ENCODE results near the gene ARTN. TPM values are rescaled to one million over a fixed set of nuclear protein-coding genes. Genes with fewer than 3 reads are reported as not detected.

Gene ARTN
- total and polyA plus RNA-seq, 9 of the 15 experiments (the other 6 are each of a cell fraction or from before 2014, with no cell fraction given) = 0.06 to 0.38 TPM; not detected in 7

GRCh38 chr1:43974443-43975248 lies 41.0 kb downstream of the ARTN start, which contains the start of gene ATP6V0B (continued):
- TF ChIP-seq ZNF232 (CRISPR knock-in tag; IDR thresholded peaks at IDR 0.05) = no peak
- no peak for TF ChIP-seq TGIF2 (CRISPR knock-in tag; IDR thresholded peaks at IDR 0.05)
- TF ChIP-seq POLR3A (IDR thresholded peaks at IDR 0.05; ENCODE audit: borderline replicate concordance, extremely low read depth, insufficient read depth, insufficient read length) = no peak
- TF ChIP-seq KLF16 (IDR thresholded peaks at IDR 0.05) = no peak
- TF ChIP-seq HEY1 (CRISPR knock-in tag; IDR thresholded peaks at IDR 0.05; ENCODE audit: borderline replicate concordance) = no peak
- no peak for TF ChIP-seq SETDB1 (IDR thresholded peaks at IDR 0.05; ENCODE audit: low read length)
- peak in 1 of 2 experiments; percentile 35; a peak in 1 of 4 replicates for TF ChIP-seq SRF (CRISPR knock-in tag; IDR thresholded peaks at IDR 0.05)
- 0 out of 2 replicates have a peak, but pooled peaks have one; percentile 31 for TF ChIP-seq ZNF707 (CRISPR knock-in tag; conservative IDR thresholded peaks at IDR 0.05)
- TF ChIP-seq ZNF224 (CRISPR knock-in tag; IDR thresholded peaks at IDR 0.05) = no peak
- no peak for TF ChIP-seq CREB5 (CRISPR knock-in tag; IDR thresholded peaks at IDR 0.05)
- peak; percentile 80 for TF ChIP-seq MXD1 (CRISPR knock-in tag; IDR thresholded peaks at IDR 0.05; ENCODE audit: borderline replicate concordance, poor library complexity, severe bottlenecking)
- TF ChIP-seq, protein P1, sequence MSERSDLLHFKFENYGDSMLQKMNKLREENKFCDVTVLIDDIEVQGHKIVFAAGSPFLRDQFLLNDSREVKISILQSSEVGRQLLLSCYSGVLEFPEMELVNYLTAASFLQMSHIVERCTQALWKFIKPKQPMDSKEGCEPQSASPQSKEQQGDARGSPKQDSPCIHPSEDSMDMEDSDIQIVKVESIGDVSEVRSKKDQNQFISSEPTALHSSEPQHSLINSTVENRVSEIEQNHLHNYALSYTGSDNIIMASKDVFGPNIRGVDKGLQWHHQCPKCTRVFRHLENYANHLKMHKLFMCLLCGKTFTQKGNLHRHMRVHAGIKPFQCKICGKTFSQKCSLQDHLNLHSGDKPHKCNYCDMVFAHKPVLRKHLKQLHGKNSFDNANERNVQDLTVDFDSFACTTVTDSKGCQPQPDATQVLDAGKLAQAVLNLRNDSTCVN (CRISPR knock-in tag; IDR thresholded peaks at IDR 0.05) = no peak
- peak; percentile 66; the same call in 1 of the 2 replicates for TF ChIP-seq NR2C1 (IDR thresholded peaks at IDR 0.05)
- TF ChIP-seq NR2C1 (tag; IDR thresholded peaks at IDR 0.05) = peak; percentile 75
- peak; percentile 87; the same call in 1 of the 2 replicates for TF ChIP-seq JUN (IDR thresholded peaks at IDR 0.05; ENCODE audit: borderline replicate concordance, low read depth, low read length)
- TF ChIP-seq JUN (CRISPR knock-in tag; IDR thresholded peaks at IDR 0.05; ENCODE audit: borderline replicate concordance) = no peak
- peak; percentile 59 for TF ChIP-seq NFE2 (IDR thresholded peaks at IDR 0.05; ENCODE audit: low read depth)
- TF ChIP-seq TCF7L2 (IDR thresholded peaks at IDR 0.05; ENCODE audit: low read depth, low read length) = no peak
- TF ChIP-seq SMARCE1 (IDR thresholded peaks at IDR 0.05) = no peak
- TF ChIP-seq HDAC8 (tag; IDR thresholded peaks at IDR 0.05) = no peak
- no peak for TF ChIP-seq SAP30 (IDR thresholded peaks at IDR 0.05; ENCODE audit: borderline replicate concordance, insufficient read depth, low read depth, low read length, poor library complexity, severe bottlenecking)
- TF ChIP-seq USF2 (CRISPR knock-in tag; IDR thresholded peaks at IDR 0.05) = peak; percentile 100
- TF ChIP-seq ARID1B (IDR thresholded peaks at IDR 0.05) = no peak
- TF ChIP-seq KLF10 (CRISPR knock-in tag; IDR thresholded peaks at IDR 0.05) = no peak
- TF ChIP-seq PHTF2 (CRISPR knock-in tag; IDR thresholded peaks at IDR 0.05) = no peak
- no peak; the same call in 1 of the 2 replicates for TF ChIP-seq ELF4 (CRISPR knock-in tag; IDR thresholded peaks at IDR 0.05)

All from K562 (cell line).